IPS DF 19.7 (cell line): ENCODE results near the gene BBX.

Source experiments
- DNase-seq: peaks from one replicate; pipeline ENCODE4 v3.0.0-alpha.2; 2013; ENCODE audit warnings: low read depth, low spot score

The BBX gene

DNA sequence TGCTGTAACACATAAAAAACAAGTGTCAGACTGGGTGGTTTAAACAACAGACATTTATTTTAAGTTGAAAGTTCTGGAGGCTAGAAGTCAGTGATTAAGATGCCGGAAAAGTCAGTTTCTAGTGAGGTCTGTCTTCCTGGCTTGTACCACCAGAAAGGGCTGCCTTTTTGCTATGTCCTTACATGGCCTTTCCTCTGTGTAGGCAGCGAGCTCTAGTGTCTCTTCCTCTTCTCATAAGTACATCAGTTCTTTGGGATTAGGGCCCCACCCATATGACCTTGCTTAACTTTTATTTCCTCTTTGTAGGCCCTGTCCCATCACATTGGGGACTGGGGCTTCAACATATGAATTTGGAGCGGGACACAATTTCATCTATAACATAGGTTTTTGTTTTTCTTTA is 128.0 kb downstream of the BBX start:
- no peak for DNase-seq

DNA sequence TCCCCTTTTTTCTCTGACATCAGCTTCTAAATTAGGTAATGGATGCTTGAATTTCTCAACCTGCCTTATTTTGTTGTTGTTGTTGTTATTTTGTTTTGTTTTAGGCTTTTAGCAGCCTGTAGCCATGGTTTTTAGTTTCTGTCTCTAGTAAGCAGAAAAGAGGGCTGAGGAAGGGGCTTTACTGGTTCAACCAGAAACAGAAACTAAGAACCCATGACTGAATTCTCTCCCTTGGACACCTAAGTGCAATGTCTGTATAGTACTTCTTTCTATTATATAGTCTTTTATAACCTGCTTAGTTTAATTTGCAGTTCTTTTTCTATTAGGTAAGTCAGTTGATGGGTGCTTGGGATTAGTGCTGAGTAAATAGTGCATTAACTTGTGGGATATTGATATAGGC is 129.0 kb downstream of the BBX start:
- DNase-seq: no peak

DNA sequence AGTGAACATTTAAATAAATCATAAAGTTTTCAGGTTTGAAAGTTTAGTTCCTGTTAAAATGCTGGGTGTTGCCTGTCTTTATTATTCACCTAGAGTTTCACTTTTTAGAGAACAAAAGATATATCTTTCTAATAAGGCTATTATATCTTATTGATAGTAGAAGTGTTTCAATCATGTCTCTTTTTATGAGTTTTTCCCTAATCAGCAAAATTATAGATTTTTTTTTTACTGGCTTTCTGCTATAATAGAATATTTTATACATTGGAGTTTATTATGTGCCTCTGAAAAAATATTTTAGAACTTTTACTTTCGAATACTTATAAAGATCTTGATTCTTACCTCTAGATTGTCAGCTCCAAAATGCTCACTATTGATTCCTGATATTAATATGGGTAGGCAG is 131.5 kb downstream of the BBX start:
- no peak for DNase-seq

DNA sequence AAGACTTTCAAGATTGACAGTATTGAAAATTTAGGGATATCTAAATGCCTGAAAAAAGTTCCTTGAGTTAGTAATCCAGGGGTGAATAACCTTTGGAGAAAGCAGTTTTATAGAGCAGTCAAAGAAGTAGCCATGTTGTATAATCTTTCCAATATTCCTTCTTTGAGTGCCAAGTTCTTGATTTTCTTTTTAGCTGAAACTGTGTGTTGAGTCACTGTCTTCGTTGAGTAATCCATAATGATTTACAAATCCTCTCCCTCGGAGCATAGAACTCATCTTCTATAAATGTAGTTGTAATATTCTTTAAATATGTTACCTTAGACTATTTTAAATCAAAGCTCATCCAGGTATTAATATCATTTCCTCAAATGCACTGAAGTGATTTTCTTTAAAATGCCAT is 135.2 kb downstream of the BBX start:
- no peak for DNase-seq

DNA sequence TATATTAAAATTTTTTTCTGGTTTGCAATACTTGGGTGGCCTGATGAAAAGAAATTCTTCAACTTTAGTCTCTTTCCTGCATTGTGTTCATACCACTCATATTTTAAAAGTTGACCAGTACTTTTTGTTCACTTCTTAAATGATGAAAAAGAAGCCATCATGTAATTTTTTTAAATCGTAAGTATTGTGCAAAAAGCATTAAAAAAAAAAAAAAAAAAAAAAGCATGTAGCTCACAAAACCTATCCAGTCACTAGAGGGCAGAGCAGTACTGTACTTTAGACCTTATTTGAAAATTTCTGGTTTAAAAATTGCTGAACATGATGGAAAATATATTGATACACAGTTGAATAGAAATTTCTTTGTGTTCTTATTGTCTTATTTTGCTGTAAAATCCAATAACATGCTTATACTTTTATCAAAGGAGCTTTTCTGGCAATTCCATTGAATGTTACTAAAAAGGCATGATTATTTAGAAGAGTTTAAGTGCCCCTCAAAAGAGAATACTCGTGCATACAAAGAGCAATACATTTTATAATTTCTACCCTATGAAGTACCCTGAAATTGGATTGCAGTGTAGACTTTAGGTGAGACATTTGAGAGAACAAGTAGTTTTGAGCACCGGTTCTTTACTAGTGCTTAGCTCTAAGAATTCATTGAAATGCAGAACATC is 137.7 kb downstream of the BBX start:
- DNase-seq: no peak

DNA sequence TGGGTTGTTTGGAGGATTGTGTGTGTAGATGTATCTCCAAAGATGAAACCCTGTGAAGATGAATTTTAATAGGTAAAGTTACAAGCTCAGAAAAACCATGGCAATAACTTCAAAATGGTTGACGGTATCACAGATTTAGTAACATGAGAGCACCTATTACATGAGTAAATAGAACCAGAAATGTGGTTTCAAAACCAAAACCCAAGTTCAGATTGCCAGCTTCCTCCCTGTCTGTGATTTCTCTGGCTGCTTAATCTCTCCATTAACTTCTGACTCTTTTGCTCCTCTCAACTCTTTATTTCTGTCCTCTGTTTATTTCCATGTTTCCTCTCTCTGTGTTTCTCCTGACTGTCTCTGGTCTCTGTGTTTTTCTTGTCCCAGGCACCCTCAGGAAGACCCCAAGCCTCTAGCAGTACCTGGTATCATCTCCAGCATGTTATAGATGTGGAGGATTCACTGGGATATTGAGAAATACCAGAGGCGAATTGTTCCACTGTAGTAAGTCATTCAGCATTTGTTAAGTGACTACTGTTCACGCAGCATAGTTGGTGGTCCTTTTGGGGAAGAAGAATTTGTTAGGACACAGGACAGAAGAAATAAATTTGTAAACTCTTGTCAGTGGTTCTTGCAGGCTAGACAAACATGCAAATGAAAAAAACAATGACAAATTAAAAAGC is 138.8 kb downstream of the BBX start:
- DNase-seq: no peak

DNA sequence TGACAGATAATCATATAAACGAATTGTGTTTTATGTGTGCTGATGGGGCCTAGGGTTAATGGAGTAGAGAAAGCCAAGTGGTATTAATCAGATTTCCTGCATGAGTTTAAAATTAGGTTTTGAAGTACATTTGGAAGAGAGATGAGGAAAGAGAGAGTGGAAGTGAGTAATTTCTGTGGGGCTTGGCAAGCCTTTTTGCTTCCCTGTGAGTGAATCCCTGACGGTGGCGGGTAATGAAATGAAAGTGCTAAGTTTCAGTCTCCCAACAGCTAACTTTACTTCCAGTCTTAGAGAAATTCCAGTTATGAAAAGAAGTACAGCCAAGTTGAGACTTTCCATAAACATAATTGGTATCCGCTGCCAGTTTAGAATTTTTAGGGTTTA is 139.4 kb downstream of the BBX start:
- DNase-seq: no peak

DNA sequence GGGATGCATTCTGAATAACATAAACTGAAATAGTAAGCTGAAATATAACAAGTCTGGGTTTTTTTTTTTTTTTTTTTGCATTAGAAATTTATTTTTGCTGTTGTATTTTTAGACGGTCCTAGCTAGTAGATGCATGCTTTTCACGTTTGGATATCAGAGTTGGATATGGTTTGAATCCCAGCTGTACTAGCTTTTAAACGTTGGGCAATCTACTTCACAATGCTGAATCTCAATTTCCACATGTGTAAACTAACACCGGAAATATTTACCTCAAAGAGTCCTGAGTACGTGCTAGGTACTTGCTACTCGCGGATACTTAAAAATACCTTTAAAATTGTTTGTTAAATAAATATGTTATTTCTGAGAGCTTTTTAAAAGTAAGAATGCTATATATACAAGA is 139.8 kb downstream of the BBX start:
- no peak for DNase-seq

DNA sequence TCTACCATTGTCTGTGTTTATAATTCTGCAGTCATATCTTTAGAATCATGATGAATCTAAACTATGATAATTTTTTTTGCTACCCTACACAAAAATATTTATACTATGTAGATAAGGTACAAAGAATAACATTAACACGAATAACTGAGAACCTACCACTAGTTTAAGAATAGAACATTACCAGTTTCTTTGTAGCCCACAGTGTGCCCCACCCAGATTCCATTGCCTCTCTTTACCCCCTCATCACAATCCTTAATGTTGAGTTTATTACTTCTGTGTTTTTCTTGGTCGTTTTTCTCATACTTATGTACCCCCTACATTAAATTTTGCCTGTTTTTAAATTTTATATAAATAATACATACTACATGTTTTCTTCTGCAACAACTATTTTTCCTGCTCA is 140.5 kb downstream of the BBX start:
- no peak for DNase-seq

DNA sequence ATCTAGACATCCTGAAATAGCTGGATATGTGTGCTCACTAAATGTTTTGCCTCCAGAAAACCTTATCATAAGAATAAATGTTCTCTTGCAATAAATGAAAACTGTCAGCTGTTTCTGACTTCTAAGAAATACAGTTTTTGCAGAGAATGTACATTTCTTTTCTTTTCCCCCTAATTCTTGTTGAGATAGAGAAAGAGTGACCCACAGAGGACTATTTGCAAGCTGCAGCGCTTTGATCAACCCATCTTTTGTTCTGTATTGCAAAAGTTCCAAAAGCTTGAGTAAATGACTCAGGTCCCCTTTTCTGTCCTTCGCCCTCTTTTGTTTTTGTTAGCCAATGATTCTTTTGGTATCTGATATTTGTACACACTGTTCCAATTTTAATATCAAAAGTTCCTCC is 141.9 kb downstream of the BBX start:
- DNase-seq: no peak

DNA sequence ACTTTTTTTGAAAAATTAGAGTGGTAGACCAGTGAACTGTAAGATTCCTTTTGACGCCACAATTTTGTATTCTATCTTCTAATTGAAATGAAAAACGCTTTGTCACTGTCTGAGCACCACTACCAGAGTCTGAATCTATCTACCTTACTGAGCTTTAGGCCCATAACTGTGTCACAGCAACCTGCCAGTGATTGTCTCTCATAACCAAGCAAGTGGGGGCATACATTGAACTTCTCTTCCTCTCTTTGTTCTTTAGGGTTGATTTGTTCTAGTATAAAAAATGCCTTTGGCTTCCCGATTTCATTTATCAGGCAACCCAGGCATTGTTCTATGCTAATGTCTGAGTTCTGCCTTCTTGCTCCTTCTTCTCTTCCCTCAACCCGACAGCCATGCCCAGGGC is 142.6 kb downstream of the BBX start:
- no peak for DNase-seq

DNA sequence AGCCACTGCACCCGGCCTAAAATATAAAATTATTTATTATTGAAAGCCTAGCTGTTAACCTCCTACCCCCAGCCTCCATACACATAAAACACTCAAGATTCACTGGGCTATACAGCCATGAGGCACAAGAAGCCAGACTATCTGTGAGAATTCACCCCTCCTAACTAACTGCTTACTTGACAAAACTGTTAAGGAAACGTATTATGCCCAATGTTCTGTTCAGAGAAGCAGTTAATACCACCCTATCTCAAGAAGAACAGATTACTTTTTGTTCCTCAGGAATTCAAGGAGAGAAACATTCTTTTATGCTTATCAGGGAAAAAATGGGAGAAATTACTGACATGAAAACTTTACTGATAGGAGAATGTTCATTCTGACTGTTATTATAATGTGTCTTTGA is 144.1 kb downstream of the BBX start:
- DNase-seq: no peak

DNA sequence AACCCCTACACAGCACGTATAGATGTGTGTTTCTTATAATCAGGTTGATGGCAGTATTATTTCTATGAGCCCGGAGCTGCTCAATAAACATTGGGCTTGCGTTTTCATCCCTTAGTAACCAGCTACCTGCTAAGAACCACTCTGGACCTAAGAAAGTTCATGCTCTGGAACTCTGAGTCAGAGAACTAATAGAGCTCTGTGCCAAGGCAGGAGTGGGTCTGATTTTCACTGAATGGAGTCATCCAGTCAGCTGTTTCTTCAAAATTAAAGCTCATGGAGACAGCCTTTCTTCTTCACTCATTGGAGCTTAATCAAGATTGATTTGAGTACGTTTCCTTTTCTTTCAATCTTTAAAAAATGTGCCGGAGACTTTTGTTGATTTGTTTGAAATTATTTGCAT is 145.7 kb downstream of the BBX start:
- no peak for DNase-seq

DNA sequence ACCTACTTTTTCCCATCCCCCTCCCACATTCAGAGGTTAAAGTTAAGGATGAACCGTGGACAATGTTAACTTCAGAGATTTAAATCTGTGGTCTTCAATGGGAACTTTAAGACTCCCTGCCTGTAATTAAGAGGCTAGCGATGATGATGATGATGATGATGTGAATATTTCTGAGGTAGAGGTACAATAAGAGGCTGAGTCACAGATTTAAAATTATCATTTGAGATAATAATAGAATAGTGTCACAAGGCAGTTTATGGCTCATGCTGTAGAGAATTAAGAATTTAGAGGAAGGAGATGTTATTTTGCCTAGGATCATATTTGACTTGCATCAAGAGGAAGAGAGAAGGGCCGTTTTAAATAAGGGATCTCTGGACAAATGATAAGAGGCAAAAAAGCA is 146.2 kb downstream of the BBX start:
- no peak for DNase-seq

DNA sequence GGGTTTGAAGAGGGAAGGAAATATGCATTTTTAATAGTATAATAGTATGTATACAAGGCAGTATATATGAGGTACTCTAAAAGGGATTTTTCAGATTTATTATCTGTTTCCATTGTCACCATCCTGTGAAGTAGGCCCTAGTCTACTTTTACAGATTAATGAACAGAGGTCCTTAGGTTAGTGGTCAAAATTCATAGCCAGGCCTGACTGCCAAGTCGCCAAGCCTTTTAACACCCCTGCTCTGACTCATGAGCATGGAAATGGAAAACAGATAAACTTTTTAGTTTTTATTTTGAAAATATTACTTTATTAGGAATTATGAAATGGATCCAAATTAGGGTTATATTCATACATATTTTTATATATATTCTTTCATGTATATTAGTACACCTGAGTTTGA is 146.9 kb downstream of the BBX start:
- no peak for DNase-seq

DNA sequence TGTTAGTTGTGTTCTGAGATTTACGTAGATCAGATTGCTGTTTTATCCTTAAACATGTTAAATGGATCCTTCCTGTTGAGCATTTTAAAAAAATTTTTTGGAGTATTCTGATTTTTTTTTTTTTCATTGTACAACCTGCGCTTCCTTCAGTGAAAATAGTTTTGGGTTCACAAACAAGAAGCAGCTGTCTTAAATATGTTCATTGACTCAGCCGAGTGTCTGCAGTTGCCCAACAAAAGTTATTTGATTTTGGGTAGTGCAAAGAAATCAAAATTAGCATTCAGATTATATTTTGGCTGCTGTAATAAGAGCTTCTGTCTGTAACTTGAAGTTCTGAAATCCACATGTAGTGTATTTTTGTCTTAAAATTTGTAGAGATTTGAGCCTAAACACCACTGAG is 148.2 kb downstream of the BBX start:
- DNase-seq: no peak

DNA sequence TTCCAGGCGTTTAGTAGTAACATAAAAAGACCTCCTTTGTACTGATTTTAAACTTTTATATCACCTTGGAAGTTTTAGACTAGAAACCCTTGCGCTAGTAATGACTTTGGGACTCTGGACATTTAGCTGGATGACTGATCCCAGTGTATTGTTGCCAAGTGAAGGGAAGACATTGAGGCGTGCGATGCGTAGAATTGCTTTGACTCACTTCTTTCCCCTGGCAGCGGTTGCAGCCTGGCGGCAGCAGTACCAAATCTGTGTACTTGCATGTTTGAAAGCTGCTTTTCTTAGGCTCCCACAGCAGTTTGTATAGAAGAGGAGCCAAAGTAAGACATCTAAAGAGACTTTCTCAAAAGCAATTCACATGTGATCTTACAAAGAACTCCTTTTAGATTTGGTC is 151.6 kb downstream of the BBX start:
- no peak for DNase-seq

DNA sequence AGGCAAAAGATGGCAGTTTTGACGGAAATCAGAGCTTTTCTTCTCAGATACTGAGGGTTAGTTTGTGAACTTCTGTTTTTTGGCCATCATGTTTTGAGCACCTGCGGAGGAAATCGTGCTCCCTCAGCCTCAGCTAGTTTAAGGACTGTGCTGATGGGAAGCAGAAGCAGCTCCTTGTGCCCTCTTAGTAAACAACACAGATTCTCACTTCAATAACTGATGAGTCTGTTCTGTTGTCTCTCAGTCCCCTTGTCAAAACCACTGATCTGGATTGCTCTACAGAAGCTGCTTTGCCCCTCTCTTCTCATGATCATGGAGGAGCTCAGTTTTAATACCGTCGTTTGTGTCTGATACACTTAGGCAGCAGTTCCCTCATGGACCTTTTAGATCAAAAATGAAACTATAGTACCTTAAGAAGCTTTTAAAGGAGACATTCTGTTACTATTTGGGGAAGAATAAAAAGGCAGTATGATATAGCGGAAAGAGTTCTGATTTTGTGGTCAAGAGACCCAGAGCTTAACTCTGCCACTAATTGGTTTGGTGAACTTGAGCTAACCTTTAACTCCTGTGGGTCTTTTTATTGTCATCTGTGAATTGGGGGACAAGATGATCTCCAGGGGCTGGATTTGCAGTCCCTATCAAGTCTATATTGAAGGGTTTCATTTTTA is 152.6 kb downstream of the BBX start:
- DNase-seq: no peak

DNA sequence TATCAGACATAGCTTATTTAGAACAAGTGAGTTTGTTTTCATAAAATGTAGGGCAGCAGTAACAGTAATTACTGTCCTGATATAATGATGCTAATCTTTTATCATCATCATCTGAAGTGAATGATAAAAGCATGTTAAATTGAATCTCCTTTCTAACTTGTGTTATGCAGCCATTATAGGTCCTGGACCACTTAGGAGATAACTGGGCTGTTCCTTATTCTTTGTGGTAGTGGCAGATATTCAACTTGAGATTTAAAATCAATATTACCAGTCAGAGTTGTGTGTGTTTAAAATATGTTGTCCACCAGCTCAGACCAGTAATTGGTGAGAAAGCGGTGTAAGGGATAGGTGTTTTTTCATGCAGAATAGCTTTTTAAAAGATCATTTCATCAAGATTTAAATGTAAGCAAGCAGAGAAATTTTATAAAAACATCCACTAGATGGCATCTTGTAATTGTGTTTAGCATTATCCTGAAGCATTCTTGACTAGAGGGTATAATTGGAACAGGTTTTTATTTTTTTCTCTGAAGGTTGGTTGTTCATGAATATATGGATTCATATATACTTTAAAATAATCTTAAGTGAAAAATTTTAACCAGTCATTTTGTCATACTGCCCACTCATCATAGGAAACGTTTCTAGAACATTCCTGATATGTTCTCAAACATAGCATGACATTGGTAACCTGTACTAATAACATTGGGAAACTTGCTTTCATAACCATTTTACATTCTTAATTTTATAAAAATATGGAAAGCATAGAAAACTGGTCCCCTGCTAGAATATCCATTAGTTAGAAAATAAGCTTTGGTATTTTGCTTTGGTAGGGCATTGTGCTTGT is 153.9 kb downstream of the BBX start:
- no peak for DNase-seq

DNA sequence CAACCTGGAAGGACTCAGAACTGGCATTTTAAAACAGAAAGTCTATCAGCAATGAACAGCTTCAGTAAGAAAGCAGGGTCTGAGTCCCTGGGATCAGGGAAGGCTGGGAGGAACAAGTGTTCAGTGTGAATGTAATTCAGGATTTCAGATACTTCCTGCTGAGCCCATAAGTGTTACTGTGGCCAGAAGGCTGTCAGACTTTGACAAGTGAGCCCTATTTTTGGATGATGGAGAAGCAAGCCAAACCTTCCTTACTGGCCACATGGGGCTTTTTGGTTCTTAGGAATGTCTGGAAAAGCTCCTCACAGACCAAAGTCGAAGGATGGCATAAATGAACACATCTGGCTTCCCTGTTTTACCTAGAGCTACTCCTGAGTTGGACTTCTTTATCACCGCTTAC is 157.2 kb downstream of the BBX start:
- DNase-seq: no peak

DNA sequence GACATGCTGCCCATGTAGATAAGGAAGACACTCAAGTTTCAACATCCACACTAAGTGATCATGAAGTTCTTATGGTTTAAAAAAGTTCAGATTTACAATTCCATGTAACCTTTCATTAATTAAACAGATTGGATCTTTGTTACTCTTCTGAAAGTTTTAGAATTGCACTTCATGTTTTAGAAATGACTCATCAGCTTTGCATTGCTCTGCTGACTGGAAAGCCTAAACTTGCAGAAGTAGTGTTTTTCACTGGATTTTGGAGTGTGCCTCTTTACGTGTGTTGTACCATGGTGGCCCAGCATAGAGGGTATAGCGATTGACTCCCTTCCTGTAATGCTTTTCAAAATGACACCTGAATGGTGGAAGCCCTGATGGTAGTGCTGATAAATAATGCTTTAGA is 157.9 kb downstream of the BBX start:
- no peak for DNase-seq

DNA sequence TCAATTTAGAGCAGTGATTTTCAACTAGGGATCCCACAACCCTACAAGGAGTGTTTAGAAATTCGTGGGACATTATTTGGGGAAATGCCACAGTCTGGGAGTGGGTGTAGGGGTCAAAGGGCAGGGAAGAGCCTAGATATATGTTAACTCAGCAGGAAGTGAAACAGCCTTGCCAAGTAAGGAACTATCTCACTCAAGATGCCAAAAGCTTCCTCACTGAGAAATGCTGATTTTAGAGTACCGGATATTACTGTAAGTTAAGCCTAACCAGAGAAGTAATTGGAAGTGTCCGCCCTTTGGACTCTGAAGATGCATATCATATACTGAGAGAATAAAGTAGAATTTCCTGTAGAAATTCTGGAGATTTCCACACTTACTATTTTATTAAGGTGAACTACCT is 158.6 kb downstream of the BBX start:
- DNase-seq: no peak
